Gastrocnemius medialis (tissue), 4 donors: ENCODE results near the gene CELF1. TPM values are rescaled to one million over a fixed set of nuclear protein-coding genes. Genes with fewer than 3 reads are reported as not detected.

Source experiments
- ATAC-seq, 2 donors: fragments of 150-250 bp; one replicate each; pipeline ENCODE4 v1.9.1; 2016
- DNase-seq, 2 donors: peaks; one replicate each; pipeline ENCODE4 v3.0.0-alpha.2; 2019
- H3K27ac ChIP-seq, 4 donors: fragments of 200-600 bp; sonication (generic); 1 replicate in 1 of 4; 2 replicates in 3 of 4; pipeline ENCODE4 v1.5.1; 2016 to 2018; ENCODE audit warnings: mild to moderate bottlenecking in 2 of 4, moderate library complexity in 1 of 4
- H3K27me3 ChIP-seq, 3 donors: fragments of 200-600 bp; sonication (generic) in 2 of 3; 1 replicate in 1 of 3; 2 replicates in 2 of 3; pipeline versions ENCODE4 v1.5.1 to v1.6.0; 2016 to 2019; ENCODE audit warnings: mild to moderate bottlenecking in 1 of 3, moderate library complexity in 1 of 3
- H3K36me3 ChIP-seq, 2 donors: fragments of 200-600 bp; sonication (generic) in 1 of 2; one replicate each; pipeline ENCODE4 v1.5.1; 2017 to 2018
- H3K4me1 ChIP-seq, 2 donors: fragments of 200-600 bp; sonication (generic) in 1 of 2; one replicate each; pipeline ENCODE4 v1.5.1; 2016 to 2017; ENCODE audit warnings: mild to moderate bottlenecking in 2 of 2
- H3K4me3 ChIP-seq, 4 donors: fragments of 200-600 bp; sonication (generic) in 3 of 4; 1 replicate in 1 of 4; 2 replicates in 3 of 4; pipeline ENCODE4 v1.5.1; 2016 to 2019; ENCODE audit warnings: mild to moderate bottlenecking in 2 of 4
- H3K9me3 ChIP-seq, 3 donors: fragments of 200-600 bp; sonication (generic) in 2 of 3; 1 replicate in 1 of 3; 2 replicates in 2 of 3; pipeline ENCODE4 v1.5.1; 2016 to 2019
- CTCF ChIP-seq, 5 experiments: fragments of 450-650 bp in 3 of 5; fragments of 200-600 bp in 2 of 5; sonication (generic) in 2 of 5; IDR thresholded peaks in 4 of 5; conservative IDR thresholded peaks in 1 of 5; 1 replicate in 4 of 5; 2 replicates in 1 of 5; pipeline ENCODE4 v1.5.1; 2016 to 2019; ENCODE audit warnings: antibody characterized with exemption in 5 of 5, mild to moderate bottlenecking in 3 of 5, moderate library complexity in 3 of 5
- POLR2A ChIP-seq, 2 donors: fragments of 450-650 bp; IDR thresholded peaks; one replicate each; pipeline ENCODE4 v1.6.1; 2017; ENCODE audit warnings: antibody characterized with exemption in 2 of 2, mild to moderate bottlenecking in 2 of 2, moderate library complexity in 2 of 2
- in situ Hi-C, 4 donors: fragments of 200-750 bp; cut with MboI; loops; one replicate each; pipeline versions ENCODE4 v1.15.0 to v1.8.0; 2017; ENCODE audit warnings: low sequenced_read_pairs in 4 of 4
- intact Hi-C: fragments of 100-400 bp; cut with DNase I; formaldehyde crosslinking; loops from one replicate; pipeline ENCODE4 v1.15.1; 2023; ENCODE audit warnings: low total_unique reads
- total RNA-seq, 4 donors: library from RNA; depleted of rRNA; stranded (reverse); fragments of >200 nt; gene quantifications; one replicate each; pipeline versions ENCODE4 v1.1.0 to v1.2.3, GENCODE V29; 2016

The CELF1 gene
- total RNA-seq, 4 donors from 2014 or later, result 106 to 185 (median 136) TPM

DNA sequence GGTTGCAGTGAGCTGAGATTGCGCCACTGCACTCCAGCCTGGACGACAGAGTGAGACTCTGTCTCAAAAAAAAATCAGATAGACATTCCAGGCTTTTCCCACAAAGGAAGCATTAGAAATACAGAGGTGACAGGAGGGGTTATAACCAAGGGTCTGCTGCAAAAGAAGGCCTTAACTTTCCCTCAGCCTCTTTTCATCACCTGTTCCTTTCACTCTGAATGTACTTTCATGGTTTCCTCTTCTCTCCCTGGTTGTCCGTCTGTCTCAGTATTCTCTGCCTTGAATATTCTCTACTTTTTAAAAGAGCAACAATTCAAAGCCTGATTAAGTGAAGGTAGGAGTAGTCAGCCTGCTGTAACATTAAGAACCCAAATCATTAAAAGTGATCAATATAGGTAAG is 50.2 kb downstream of the CELF1 start:
- peaks cover 78 to 82% of the 10 kb centered on the region in 2 donors for H3K4me1 ChIP-seq
- no peak for DNase-seq
- no peak for ATAC-seq
- H3K27me3 ChIP-seq, result no peaks in the 10 kb centered on the region
- no peak overlapping the region for H3K4me3 ChIP-seq
- no peaks in the 10 kb centered on the region for H3K9me3 ChIP-seq
- no peak for TF ChIP-seq POLR2A (IDR thresholded peaks at IDR 0.05)
- in situ Hi-C loops (no loop called here), intact Hi-C loops (loop anchor here (5.0 kb wide), 1 partner anchor 50 kb away; the partner anchor contains the start of gene CELF1)
- no peaks in the 10 kb centered on the region for H3K36me3 ChIP-seq
- H3K27ac ChIP-seq, result peak overlapping the region; percentile 30 to 83 (median 78)

DNA sequence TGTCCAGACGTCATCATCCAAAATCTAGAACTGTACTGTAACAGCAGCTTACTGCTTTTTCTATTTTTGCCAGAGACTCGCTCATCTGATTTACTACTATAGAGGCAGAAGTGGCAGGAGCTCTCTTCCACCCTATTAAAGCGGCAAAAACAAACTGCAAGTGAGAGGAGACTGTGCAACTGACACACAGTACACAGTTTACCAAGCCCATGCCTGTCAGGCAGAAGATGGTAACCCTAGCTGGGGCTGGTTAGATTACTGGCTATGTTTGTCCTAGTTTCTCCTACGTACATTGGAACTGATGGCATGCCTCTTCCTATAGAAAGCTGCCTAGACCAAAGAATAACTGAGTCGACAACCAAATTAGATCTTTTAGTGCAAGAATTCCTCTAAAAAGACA is 51.8 kb downstream of the CELF1 start:
- Histone ChIP-seq H3K4me1 (peaks cover 77 to 82% of the 10 kb centered on the region in 2 donors), H3K27ac (peak overlapping the region; percentile 75 to 83 (median 80)), H3K4me3 (no peak overlapping the region), H3K27me3 (no peaks in the 10 kb centered on the region), H3K36me3 (no peaks in the 10 kb centered on the region), H3K9me3 (no peaks in the 10 kb centered on the region)
- DNase-seq, result peak in 1 of 2 donors; percentile 47
- TF ChIP-seq POLR2A (IDR thresholded peaks at IDR 0.05), result no peak
- TF ChIP-seq CTCF (IDR thresholded peaks at IDR 0.05 in 4 of 5, conservative IDR thresholded peaks at IDR 0.05 in 1 of 5), result no peak
- in situ Hi-C loops (no loop called here), intact Hi-C loops (loop anchor here (5.0 kb wide), 1 partner anchor 51 kb away; the partner anchor contains the start of gene CELF1)
- ATAC-seq, result peak; percentile 82 to 89

- no peaks in the 10 kb centered on the region for H3K9me3 ChIP-seq
- no peak for DNase-seq
- H3K4me3 ChIP-seq, result no peak overlapping the region
- H3K36me3 ChIP-seq, result no peaks in the 10 kb centered on the region
- ATAC-seq, result no peak
- H3K4me1 ChIP-seq, result peaks cover 81 to 83% of the 10 kb centered on the region in 2 donors
- intact Hi-C loops (loop anchor here (5.0 kb wide), 1 partner anchor 52 kb away; the partner anchor contains the start of gene CELF1), in situ Hi-C loops (no loop called here)
- H3K27me3 ChIP-seq, result no peaks in the 10 kb centered on the region
- TF ChIP-seq POLR2A (IDR thresholded peaks at IDR 0.05) (no peak), CTCF (IDR thresholded peaks at IDR 0.05 in 4 of 5, conservative IDR thresholded peaks at IDR 0.05 in 1 of 5) (no peak)
- peak overlapping the region; percentile 75 to 83 (median 80) for H3K27ac ChIP-seq
Observed at GRCh38 chr11:47500121-47500520, 52.8 kb downstream of the CELF1 start.

- ATAC-seq (no peak), DNase-seq (no peak)
- no peaks in the 10 kb centered on the region for H3K36me3 ChIP-seq
- no peak for TF ChIP-seq POLR2A (IDR thresholded peaks at IDR 0.05)
- no peak for TF ChIP-seq CTCF (IDR thresholded peaks at IDR 0.05 in 4 of 5, conservative IDR thresholded peaks at IDR 0.05 in 1 of 5)
- no peak overlapping the region for H3K4me3 ChIP-seq
- intact Hi-C loops (loop anchor here (5.0 kb wide), 1 partner anchor 53 kb away; the partner anchor contains the start of gene CELF1), in situ Hi-C loops (no loop called here)
- peak overlapping the region; percentile 75 to 83 (median 80) for H3K27ac ChIP-seq
- H3K9me3 ChIP-seq, result no peaks in the 10 kb centered on the region
- H3K27me3 ChIP-seq, result no peaks in the 10 kb centered on the region
- H3K4me1 ChIP-seq, result peaks cover 80 to 83% of the 10 kb centered on the region in 2 donors
Observed at GRCh38 chr11:47499614-47500013, 53.3 kb downstream of the CELF1 start.

GRCh38 chr11:47499161-47499560 is 53.8 kb downstream of the CELF1 start:
- H3K27ac ChIP-seq, result peak overlapping the region; percentile 75 to 83 (median 80)
- intact Hi-C loops, result no loop called here

More at GRCh38 chr11:47499161-47499560, 53.8 kb downstream of the CELF1 start:
- no peak for DNase-seq
- Histone ChIP-seq H3K4me3 (no peak overlapping the region), H3K9me3 (no peaks in the 10 kb centered on the region), H3K4me1 (peaks cover 78 to 83% of the 10 kb centered on the region in 2 donors), H3K36me3 (peaks cover 0 to 4% of the 10 kb centered on the region in 2 donors), H3K27me3 (no peaks in the 10 kb centered on the region)
- ATAC-seq, result no peak
- in situ Hi-C loops, result no loop called here
- TF ChIP-seq CTCF (IDR thresholded peaks at IDR 0.05 in 4 of 5, conservative IDR thresholded peaks at IDR 0.05 in 1 of 5), result no peak
- no peak for TF ChIP-seq POLR2A (IDR thresholded peaks at IDR 0.05)
